Femur (tissue), 1 donor: ENCODE measurements around the gene TANGO6.
"Not testable (repeated sequence)": the region's sequence is repeated elsewhere in the genome, so short reads cannot be mapped to it uniquely, and the experiment has no call there.

Experiments
- DNase-seq: peaks from one replicate; pipeline ENCODE4 v3.0.0-alpha.2; 2017

TANGO6 gene

DNA sequence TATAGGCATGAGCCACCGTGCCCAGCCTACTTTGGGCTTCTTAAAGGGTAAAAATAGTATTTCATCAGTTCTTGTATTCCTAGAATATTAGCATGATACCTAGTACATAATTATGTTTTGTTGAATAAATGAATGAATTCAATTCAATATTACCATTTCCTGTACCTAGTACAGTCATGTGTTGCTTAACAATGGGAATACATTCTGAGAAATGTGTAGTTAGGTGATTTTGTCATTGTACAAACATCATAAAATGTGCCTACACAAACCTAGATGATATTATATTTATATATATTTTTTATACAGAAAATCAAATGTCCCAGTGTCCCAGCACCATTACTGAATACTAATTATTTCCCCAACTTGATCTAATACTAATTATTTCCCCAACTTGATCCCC lies 176.5 kb downstream of the TANGO6 start:
- no peak for DNase-seq

DNA sequence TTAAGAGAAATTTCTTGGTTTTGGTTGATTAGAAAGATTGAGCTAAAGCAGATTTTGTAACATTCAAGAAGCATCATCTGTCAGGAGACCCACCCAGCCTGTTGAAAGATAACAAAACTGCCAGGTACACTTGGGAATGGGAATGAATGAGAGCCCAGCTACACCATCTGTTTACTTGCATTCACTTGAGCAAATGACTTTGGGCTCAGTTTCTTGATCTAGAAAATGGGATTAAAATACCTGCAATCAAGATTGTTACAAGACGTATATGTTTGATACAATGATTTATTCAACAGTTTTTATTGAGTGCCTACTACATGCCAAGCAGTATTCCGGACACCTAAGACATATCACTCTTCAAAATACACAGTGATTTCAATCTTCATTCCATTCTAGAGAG lies 185.8 kb downstream of the TANGO6 start:
- DNase-seq = no peak

DNA sequence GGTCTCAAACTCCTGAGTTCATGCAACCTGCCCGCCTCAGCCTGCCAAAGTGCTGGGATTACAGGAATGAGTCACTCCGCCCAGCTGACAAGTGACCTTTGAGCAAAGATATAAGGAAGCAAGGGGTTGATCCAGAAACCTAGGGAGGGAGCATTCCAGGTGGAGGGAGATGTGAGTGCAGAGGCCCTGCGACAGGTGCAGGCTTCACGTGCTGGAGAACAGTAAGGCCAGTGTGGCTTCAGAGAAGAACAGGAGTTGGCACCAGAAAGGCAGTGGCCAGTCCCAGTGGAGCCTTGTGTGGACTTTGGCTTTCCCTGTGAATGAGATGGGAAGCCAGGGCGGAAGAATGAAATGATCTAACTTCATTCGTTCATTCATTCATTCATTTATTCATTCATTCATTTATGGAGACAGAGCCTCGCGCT lies 188.6 kb downstream of the TANGO6 start:
- DNase-seq = no peak

DNA sequence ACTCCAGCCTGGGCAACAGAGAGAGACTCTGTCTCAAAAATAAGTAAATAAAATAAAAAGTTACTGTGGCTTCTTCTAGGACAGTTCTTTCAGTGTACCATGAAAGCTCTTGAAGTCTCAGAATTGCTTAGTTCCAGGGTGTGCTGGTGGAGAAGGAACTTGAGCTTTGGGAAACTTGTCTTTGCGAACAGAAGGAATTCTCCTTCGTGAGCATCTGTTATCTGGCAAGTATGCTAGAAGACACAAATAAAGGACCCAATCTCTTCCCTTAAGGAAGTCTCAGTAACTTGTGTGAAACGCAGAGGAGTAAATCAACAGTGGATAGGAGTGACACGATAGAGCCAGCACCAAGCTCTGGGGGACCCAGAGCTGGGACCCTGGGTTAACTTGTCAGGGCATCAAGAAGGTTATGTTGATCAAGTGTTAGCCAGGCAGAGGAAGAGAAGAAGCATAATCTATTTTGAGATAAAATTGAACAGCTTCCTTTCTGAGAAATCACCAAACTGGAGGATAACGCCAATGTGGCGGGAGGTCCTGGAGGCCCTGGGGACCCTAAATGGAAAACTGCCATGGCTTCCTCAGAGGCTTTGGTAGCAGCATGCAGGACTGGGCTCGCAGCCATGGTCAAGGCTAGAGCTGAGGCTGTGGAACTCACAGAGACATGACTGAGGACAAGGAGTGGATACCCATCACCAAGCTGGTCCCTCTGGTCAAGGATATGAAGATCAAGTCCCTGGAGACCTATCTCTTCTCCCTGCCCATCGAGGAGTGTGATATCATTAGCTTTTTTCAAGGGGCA lies 190.0 kb downstream of the TANGO6 start:
- no peak for DNase-seq

DNA sequence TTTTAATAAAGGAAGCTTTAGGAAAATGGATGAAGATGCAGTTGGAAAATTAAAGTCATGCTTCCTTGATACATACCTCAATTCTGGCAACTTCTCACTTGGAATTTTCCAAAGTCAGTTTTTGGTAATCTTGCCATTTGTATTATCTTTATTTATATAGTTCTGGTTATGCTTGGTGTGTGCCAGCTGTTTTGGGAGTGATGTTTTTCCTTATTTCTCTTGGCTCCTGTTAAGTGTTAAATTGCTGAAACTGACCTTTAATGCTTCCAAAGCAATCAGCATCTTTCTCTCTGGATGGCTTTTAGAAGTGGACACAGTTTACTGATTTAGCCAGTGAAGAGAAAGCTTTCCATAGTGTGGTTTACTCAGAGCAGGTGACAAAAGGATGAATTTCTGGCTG lies 192.0 kb downstream of the TANGO6 start:
- DNase-seq = no peak

DNA sequence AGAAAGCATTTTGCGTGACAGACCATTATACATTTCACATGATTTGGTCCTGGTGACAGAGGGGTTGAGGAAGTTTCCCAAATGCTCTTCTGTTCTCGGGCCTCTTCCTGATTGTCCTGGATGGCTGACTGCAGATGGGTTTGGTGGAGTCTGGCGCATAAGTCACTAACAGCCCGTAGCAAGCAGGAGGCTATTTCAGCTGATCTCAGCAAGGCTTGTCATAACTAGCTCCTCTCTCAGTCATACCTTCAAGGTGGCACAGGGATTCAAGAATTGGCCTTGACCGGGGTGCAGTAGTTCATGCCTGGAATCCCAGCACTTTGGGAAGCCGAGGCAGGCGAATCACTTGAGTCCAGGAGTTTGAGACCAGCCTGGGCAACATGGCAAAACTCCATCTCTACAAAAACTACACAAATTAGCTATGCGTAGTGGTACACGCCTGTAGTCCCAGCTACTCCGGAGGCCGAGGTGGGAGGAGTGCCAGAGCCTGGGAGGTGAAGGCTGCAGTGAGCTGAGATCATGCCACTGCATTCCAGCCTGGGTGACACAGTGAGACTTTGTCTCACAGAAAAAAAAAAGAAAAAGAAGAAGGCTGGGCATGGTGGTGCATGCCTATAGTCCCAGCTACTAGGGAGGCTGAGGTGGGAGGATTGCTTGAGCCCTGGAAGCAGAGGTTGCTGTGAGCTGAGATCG lies 193.2 kb downstream of the TANGO6 start:
- DNase-seq = no peak

DNA sequence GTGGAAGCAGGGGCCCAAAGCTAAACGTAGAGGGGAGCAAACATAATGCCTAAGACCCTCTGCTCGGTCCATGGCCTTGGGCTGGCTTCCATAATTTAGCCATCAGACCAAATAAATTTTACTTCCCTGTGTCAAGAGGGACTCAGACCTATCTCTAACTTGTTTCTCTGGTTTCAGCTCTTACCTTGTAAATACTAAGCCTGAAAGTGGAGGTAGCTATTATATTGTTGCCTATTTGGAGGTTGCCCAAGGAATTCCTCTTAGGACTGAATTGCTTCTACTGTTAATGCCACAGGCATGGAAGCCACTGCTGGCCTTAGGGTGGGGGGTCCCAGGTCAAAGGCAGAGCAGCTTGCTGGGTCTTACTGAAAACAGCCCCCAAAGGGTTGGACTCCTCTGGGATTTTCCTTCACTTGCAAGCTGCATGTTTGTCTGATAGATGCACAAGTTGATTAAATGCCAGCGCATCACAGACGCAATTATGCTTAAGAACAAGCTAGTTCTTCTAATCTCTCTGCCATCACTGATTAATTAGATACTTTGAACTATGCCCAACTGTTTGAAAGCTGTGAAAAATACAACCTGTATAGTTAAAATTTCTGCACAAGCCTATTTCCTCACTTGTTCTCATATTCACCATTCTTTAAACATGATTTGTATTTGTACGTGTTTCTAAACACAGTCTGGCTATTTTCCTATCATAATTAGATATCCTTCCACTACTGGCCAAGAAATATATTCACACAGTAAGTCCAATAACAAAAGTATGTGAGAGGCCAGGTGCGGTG lies 194.2 kb downstream of the TANGO6 start:
- DNase-seq = no peak

DNA sequence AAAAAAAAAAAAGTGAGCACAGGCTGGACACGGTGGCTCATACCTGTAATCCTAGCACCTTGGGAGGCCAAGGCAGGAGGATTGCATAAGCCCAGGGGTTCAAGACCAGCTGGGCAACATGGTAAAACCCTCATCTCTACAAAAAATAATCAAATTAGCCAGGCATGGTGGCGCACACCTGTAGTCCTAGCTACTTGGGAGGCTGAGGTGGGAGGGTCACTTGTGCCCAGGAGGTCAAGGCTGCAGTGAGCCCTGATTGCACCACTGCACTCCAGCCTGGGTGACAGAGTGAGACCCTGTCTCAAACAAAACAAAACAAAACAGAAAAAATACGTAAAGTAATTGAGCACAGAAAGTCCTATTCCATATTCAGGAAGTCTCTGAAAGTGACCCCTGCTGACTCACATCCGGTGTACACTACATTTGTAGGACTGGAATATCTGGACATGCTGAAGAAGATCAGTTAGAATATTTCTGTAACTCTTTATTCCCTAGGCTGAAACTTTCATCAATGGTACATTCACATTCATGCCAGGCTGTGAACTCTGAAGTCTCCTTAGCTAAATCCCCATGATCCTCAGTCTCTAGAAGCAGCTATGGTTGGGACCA lies 196.1 kb downstream of the TANGO6 start:
- DNase-seq = no peak

DNA sequence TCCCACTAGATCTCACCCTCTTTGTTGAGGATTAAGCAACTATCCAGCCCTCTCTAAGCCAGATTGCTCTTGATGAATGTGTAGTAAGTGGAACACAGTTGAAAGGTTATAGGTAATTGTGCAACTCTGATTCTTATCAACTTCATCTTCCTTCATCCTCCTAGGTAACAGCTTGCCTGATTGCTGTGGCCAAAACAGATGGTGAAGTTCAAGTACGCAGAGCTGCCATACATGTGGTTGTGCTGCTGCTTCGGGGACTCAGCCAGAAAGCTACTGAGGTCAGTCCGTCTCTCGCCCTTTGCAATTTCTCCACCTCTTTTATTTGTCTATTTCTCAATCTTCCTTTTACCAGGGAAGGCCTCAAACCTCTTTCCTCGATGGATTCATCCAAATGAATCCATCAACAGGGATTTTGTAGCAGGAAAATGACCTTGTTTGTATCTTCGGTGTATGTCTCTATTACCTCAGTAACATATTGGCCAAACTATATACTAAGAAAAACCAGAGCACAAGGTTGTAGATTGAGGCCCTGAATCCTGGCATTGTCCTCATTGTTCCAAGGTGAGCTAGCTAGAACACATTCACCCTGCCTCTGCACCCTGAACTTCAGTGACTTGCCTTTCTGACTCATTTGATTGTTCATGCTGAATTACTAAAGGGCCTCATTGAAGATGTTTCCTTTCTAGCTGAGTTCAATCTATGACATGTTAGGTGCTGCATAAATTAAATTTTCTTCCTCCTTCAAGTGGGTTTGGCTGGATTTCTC lies 197.0 kb downstream of the TANGO6 start:
- no peak for DNase-seq

DNA sequence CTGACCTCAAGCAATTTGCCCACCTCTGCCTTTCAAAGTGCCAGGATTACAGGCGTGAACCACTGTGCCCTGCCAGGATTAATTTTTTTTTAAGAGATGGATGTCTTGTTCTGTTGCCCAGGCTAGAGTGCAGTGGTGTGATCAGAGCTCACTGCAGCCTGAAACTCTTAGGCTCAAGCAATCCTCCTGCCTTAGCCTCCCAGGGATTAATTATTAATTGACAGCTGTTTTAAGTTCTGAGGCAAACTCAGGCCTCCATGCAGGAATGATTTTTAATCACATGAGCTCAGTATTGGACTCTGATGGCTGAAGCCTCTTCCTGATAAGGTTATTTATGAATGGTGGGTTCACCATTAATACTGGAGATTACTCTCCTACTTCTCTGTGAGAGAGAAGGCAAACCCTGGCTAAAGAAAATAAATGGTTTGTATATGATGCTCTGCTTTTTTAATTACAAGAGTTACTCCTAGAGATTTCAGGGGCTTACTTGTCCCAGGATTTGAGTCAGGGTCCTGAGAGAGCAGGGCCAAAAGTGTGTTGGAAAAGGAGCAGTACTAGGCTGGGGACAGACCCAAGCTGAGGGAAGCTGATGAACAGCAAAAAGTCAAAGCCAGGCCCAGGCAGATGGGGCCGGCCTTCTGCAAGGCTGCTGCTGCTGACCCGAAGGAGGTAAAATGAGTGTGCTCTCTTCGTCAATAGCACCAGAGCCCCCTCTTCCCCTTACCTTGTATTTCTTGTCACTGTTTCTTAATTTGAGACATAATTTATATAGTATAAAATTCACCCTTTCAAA lies 205.2 kb downstream of the TANGO6 start:
- DNase-seq = no peak

DNA sequence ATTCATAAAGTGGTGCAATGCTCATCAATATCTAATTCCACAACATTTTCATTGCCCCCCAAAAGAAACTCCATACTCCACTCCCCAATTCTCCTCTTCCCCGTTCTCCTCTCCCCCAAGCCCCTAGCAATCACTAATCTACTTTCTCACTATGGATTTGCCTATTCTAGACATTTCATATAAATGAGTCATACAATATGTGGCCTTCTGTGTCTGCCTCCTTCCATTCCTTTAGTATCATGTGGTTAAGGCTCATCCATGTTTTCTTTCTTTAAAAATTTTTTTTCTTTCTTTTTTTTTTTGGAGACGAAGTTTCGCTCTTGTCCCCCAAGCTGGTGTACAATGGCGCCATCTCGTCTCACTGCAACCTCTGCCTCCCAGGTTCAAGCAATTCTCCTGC lies 205.8 kb downstream of the TANGO6 start:
- no peak for DNase-seq

DNA sequence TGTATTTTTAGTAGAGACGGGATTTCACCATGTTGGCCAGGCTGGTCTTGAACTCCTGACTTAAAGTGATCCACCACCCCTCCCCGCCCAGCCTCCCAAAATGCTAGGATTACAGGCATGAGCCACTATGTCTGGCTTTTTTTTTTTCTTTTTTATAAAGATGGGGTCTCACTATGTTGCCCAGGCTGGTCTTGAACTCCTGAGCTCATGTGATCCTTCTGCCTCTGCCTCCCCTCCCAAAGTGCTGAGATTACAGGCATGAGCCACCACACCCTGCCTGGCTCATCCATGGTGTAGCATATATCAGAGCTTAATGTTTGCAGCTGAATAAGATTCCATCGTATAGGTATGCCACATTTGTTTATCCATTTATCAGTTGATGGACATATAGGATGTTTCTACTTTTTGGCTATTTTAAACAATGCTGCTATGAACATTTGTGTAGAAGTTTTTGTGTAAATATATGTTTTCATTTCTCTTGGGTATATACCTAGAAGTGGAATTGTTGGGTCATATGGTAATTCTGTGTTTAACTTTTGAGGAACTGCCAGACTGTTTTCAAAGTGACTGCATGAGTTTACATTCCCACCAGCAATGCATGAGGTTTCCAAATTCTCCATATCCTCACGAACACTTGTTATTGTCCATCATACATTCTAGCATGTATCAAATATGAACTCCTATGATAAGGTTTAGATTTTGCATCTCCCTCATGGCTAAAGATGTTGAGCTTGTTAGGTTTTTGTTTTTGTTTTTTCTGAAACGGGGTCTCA lies 206.5 kb downstream of the TANGO6 start:
- no peak for DNase-seq

DNA sequence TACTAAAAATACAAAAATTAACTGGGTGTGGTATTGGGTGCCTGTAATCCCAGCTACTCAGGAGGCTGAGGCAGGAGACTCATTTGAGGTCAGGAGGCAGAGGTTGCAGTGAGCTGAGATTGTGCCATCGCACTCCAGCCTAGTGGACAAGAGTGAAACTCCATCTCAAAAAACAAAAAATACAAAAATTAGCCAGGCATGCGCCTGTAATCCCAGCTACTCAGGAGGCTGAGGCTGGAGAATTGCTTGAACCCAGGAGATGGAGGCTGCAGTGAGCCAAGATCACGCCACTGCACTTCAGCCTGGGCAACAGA lies 208.1 kb downstream of the TANGO6 start:
- not testable (repeated sequence) for DNase-seq

DNA sequence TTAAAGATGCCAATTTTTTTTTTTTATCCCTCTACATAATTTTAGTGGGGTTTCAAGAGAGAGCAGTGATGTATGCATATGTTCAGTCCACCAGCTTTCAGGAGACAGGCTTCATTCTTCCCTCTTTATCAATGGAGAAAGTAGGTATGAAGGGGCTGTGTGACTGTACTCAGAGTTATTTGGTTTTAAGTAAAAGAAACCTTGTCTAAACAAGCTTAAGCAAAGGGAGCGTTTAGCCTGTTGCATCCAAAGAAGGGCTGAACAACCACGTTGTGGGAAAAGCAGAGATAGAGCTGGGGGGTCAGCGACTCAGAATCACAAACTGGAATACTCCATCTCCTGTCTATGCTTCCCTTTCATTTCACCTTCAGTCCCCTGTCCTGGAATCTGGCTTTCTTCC lies 211.7 kb downstream of the TANGO6 start:
- no peak for DNase-seq

DNA sequence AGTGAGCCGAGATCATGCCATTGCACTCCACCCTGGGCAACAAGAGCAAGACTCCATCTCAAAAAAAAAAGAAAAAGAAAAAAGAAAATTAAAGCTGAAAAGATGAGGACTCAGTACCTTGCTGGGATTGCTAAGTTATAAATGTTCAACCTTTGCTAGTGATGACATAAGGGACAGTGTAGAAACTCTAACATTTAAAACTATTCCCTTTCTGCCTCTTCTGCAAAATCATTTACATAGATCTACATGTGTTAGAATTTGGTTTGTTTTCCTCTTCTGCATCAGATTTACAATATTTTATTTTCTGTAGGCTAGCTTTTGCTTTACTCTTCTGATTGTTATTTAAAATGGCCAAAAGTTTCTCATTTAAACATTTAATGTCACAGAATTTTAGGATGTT lies 212.6 kb downstream of the TANGO6 start:
- no peak for DNase-seq

DNA sequence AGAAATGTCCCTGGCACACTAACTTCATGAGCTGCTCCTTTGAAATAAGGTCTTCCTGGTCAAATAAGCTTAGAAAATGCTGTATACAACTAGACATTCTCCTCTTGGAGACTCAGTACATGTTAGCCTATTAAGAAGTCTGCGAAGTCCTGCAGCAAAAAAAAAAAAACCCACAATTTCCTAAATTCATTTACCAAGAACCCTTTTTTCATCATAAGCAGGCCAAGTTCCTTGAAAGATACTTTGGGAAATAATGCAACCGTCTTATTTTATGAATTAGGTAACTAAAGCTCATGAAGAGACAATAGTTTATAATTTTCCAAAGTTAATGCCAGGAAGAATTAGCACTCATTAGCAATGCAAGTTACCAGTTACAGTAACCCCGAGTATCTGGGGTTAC lies 213.1 kb downstream of the TANGO6 start:
- DNase-seq = no peak

DNA sequence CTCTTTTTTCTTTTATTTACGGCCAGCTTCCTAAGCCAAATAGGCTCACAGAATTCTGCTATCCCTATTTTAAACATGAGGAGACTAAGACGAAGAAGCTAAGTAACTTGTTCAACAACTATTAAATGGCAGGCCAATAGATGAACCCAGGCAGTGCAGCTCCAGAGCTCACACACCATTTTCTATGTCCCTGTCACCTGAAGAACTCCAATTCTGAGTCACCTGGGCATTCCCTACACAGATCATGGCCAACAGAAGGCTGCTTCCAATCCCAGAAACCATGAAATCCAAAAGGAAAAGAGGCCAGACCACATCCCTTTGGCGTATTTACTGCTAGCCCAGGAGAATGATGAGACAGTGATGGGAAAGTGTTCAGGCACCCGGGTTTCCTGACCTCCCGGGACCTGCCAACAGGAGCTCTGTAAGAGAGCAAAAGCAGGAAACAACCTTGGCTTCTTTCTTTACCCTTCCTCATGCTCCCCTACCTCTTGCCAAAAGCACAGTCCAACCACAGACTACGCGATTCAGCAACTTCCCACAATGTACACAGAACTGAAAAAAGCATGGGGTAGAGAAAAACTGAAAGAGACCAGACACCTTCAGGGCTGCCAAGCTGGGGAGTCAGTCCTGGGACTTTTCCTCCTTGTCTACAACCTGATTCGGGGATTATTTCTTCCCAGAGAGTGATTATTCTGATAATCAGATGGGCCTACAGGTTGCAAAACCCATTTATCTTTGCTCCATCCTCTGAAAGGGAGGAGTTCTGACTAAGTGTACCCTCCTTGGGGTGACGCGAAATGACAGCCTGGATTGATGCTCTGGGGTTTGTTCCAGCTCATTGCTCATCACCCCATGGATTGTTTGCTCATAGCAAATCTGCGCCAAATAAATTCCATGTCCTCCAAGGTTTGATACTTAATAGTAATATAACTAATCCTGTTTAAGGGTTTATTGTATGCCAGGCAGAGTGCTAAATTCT lies 214.4 kb downstream of the TANGO6 start:
- peak; percentile 36 for DNase-seq

DNA sequence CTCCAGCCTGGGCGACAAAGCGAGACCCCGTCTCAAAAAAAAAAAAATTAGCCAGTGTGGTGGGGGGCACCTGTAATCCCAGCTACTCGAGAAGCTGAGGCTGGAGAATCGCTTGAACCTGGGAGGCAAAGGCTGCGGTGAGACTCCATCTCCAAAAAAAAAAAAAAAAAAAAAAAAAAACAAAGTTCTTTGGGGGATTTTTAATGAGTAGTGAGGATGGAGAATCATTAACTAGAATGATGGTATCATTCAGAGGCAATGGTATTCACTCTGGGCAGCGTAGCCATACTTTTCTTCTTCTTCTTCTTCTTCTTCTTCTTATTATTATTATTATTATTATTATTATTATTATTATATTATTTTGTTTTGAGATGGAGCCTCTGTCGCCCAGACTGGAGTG lies 220.2 kb downstream of the TANGO6 start:
- not testable (repeated sequence) for DNase-seq

DNA sequence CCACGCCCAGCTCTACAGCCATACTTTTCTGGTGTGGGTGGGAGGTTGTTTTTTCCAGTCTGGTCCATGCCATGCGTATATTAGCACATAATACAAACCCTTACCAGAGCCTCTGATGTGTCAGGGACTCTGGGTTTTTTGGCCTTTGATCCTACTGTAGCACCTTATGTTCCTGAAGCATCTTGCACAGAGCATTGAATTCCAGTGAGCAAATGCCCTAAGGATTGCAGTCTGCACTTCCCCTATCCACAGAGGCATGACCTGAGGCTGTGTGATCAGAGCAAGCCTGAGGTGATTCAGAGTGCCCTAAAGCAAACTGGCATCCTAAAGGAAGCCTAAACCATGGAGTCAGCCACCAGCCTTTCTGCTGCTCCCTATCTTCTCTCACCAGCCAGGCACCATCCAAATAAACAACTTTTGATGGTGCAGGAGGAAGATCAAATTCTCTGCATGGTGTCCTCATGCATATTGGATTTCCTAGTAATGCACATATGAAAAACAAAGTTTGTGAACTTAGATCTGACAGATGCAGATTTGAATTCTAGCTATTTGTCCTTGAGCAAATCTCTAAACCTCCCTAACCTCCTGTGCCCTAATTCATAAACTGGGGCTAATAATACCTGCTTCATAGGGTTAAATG lies 220.9 kb downstream of the TANGO6 start:
- no peak for DNase-seq
